Stomach smooth muscle (tissue), 2 donors: ENCODE results near the gene RNASE2.
"Not testable (repeated sequence)": the region's sequence is repeated elsewhere in the genome, so short reads cannot be mapped to it uniquely, and the experiment has no call there.

Experiments used
- H3K27ac ChIP-seq: one replicate; pipeline ENCODE4 v1.7.0; 2013; ENCODE audit warnings: mild to moderate bottlenecking, low read length, inconsistent platforms
- H3K27me3 ChIP-seq, 2 donors: one replicate each; pipeline ENCODE4 v1.7.0; 2013; ENCODE audit warnings: low read length in 2 of 2; ENCODE audit not compliant: insufficient read depth in 2 of 2, control insufficient read depth in 1 of 2
- H3K36me3 ChIP-seq, 2 donors: one replicate each; pipeline ENCODE4 v1.7.0; 2013; ENCODE audit warnings: low read length in 2 of 2; ENCODE audit not compliant: control insufficient read depth in 2 of 2, insufficient read depth in 2 of 2
- H3K4me1 ChIP-seq: one replicate; pipeline ENCODE4 v1.7.0; 2013; ENCODE audit warnings: low read length; ENCODE audit not compliant: control insufficient read depth, insufficient read depth
- H3K4me3 ChIP-seq, 2 donors: one replicate each; pipeline ENCODE4 v1.7.0; 2013; ENCODE audit warnings: low read length in 2 of 2
- H3K9ac ChIP-seq, 2 donors: one replicate each; pipeline ENCODE4 v1.7.0; 2013; ENCODE audit warnings: low read length in 2 of 2, mild to moderate bottlenecking in 1 of 2
- H3K9me3 ChIP-seq, 2 donors: one replicate each; pipeline ENCODE4 v1.7.0; 2013; ENCODE audit warnings: low read length in 2 of 2; ENCODE audit not compliant: control insufficient read depth in 2 of 2
- donor health status: healthy.
- donor health status: Pancreatic carcinoma.

RNASE2 gene

DNA sequence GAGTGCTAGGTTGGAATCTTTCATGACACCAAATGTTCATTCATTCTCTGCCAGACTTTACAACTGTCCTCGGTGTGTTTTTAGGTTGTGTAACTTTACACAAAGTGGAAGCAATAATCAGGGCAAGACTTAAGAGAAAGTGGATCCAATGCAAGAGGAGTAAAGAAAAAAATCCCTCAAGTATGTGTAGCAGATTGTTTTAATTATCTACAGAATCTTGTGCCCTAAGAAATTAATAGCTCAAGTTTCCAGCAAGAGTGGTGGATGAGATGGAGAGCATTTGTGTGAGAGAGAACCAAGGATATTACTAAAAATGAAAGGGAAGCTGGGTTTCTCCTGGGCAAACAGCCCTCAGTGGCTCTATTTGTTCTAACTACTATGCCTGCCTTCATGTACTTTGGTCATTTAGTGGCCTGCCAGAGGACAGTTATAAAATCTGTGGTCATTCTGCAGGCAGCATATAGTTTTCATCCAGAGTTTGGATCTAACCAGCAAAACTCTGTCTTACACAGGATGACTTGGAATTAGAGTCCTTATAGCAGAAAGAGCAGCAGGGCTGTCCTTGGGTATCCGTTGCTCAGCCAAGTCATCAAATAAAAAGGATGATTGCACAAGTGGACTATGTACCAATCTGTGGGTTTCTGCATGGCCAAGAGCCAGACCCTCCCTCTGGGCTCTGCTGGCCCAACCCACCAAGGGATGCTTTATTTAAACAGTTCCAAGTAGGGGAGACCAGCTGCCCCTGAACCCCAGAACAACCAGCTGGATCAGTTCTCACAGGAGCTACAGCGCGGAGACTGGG is at the start of gene RNASE2:
Gene RNASE2 (plus strand): TSS at position 752 of the 802 bp plus-strand sequence. CDS start 285 bp downstream, outside the sequence.
- H3K36me3 ChIP-seq, H3K27me3 ChIP-seq, H3K27ac ChIP-seq, H3K4me3 ChIP-seq, H3K4me1 ChIP-seq, H3K9me3 ChIP-seq, H3K9ac ChIP-seq: not testable (repeated sequence)

DNA sequence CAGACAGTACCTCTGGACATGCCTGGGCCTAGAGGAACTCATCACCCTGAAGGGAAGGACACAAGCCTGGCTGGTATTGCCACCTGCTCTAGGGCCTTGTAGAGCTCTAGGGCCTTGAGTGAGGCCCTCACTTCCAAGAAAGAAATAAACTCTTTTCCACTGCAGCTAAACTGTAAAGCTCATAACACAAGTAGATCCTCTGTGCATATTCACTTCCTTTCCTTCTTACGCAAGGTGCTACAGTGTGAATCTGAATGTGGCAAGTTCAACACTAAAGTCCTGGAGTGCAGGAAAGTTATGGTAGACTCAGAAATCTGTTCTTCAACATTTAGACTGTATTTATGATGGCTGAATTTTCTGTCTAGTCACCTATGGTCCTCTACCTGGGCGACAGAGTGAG is 49.6 kb upstream of the RNASE2 start:
- no peaks in the 10 kb centered on the region for H3K4me1 ChIP-seq
- no peak overlapping the region for H3K4me3 ChIP-seq
- H3K9me3 ChIP-seq, result no peaks in the 10 kb centered on the region
- H3K27ac ChIP-seq, result no peak overlapping the region
- no peak overlapping the region for H3K9ac ChIP-seq
- no peaks in the 10 kb centered on the region for H3K36me3 ChIP-seq
- no peaks in the 10 kb centered on the region for H3K27me3 ChIP-seq

DNA sequence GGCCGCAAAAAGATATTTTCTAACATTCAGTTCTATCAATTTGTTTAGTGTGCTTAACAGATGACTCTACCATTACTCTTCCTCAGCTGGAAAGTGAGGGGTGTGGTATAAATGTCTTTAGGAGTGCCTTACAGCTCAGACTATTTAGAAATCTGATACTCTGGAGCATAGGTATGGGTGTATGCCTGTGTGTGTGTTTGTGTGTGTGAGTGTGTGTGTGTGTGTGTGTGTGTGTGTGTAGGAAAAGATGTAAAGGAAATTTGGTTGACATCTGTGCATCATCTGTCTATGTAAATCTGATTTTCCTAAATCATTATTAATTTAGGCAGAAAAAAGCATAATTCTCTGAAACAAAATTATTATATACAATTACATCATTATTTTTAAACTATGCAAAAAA is 48.1 kb upstream of the RNASE2 start:
- no peaks in the 10 kb centered on the region for H3K36me3 ChIP-seq
- H3K9me3 ChIP-seq, result no peaks in the 10 kb centered on the region
- no peak overlapping the region for H3K9ac ChIP-seq
- no peak overlapping the region for H3K27ac ChIP-seq
- no peaks in the 10 kb centered on the region for H3K27me3 ChIP-seq
- H3K4me1 ChIP-seq, result no peaks in the 10 kb centered on the region
- no peak overlapping the region for H3K4me3 ChIP-seq

DNA sequence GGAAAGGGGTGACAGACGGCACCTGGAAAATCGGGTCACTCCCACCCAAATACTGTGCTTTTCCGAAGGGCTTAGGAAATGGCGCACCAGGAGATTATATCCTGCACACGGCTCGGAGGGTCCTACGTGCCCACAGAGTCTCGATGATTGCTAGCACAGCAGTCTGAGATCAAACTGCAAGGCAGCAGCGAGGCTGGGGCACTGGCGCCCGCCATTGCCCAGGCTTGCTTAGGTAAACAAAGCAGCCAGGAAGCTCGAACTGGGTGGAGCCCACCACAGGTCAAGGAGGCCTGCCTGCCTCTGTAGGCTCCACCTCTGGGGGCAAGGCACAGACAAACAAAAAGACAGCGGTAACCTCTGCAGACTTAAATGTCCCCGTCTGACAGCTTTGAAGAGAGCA is 44.5 kb upstream of the RNASE2 start:
- not testable (repeated sequence) for H3K9me3 ChIP-seq, H3K4me3 ChIP-seq, H3K4me1 ChIP-seq, H3K36me3 ChIP-seq, H3K27ac ChIP-seq, H3K27me3 ChIP-seq, H3K9ac ChIP-seq

DNA sequence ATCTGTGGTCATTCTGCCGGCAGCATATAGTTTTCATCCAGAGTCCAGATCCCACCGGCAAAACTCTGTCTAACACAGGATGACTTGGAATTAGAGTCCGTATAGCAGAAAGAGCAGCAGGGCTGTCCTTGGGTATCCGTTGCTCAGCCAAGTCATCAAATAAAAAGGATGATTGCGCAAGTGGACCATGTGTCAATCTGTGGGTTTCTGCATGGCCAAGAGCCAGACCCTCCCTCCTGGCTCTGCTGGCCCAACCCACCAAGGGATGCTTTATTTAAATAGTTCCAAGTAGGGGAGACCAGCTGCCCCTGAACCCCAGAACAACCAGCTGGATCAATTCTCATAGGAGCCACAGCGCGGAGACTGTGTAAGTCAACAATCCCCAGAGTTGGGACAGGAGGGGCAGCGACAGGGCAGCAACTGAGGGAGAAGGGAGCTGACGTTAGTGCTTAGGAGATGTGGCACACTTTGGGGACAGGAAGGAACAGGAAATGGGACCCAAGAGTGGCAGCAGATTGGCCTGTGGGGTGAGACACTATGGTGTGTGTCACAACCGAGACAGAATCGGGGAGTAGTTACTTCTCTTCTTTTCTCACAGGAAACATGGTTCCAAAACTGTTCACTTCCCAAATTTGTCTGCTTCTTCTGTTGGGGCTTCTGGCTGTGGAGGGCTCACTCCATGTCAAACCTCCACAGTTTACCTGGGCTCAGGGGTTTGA is 36.1 kb upstream of the RNASE2 start:
- H3K4me3 ChIP-seq, H3K36me3 ChIP-seq, H3K27me3 ChIP-seq, H3K27ac ChIP-seq, H3K9me3 ChIP-seq, H3K4me1 ChIP-seq, H3K9ac ChIP-seq: not testable (repeated sequence)

DNA sequence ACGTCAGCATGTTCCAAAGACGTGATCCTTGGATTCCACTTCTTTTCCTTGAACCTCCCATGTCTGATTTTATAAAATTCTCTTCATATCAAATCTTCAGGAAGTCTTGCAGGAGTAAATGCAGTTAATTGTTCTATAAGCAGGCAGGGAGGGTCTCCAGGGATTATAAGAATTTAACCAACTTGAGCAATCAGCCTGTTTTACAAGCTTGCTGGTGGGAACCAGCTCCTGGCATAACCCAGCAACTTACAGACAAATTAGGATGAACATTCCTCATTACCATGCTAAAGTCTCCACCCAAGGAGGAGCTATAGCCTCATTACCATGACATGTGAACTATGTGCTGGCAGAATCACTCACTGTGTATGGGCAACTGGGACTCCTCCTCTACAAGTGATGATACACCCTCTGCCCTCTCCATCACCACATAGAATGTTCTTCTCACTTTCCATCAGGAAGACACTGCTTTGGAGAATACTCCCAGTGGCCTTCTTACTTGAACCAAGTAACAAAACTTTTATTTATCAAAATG is 31.5 kb upstream of the RNASE2 start:
- H3K9ac ChIP-seq, H3K4me3 ChIP-seq, H3K4me1 ChIP-seq, H3K36me3 ChIP-seq, H3K9me3 ChIP-seq, H3K27me3 ChIP-seq, H3K27ac ChIP-seq: not testable (repeated sequence)

DNA sequence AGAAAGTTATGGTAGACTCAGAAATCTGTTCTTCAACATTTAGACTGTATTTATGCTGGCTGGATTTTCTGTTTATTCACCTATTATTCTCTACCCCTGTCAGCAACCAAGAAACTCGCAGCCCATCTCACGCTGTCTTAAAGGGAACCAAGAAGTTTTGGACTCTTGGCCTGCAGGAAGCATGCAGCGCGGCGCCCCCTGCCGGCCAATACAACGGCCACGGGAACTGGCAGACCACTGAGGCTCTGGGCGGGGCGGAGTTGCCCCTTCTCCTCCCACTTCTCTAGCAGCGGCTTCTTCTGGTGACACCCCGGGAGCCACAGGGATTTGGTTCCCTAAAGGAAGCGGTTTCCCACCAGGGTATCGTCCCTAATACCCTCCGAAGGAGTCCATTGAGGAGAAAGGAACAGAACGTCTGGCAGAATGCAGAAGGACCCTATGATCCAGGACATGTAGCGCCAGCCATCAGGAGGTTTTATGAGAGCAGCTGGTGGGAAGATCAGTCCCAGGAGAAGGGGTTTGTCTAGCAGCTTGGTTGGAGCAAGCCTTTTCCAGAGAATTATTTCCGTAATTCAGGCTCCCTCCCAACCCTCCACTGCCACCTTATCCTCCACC is 21.0 kb upstream of the RNASE2 start:
- Histone ChIP-seq H3K9me3 (no peaks in the 10 kb centered on the region), H3K36me3 (no peaks in the 10 kb centered on the region), H3K9ac (no peak overlapping the region), H3K4me3 (no peak overlapping the region), H3K4me1 (no peaks in the 10 kb centered on the region), H3K27me3 (peaks cover 0 to 2% of the 10 kb centered on the region in 2 donors), H3K27ac (no peak overlapping the region)

DNA sequence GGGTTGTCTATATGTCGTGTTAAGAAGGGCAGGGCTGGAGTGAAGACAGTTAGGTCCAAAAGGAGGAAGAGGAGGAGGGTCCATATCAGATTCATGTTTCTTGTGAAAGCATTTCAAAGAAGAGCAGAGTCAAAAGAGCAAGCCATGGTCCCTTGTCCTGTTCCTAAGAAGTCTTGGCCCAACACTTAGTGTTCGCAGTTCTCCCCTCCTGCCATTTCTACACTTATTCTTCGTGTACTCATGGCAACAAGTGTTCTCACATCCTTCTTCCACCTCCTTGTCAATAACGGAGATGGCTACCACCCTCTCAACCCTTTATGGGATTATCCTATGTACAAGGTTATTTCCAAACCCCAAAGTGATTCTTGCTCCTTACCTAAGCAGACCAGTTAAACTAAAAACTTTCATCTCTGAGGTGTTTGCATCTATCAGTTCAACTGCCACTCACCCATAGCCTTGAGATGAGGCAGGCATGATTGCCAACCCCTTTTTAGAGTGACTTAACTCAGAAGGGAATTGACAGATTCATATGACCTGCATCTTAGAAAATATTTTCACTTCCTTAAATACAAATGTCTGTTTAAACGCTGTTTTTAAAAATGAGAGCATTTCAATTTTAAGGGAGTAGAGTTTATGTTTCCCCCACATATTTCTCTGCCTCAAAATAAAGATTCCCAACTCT is 19.8 kb upstream of the RNASE2 start:
- H3K4me3 ChIP-seq, result no peak overlapping the region
- H3K27me3 ChIP-seq, result peaks cover 0 to 2% of the 10 kb centered on the region in 2 donors
- H3K4me1 ChIP-seq, result no peaks in the 10 kb centered on the region
- H3K9ac ChIP-seq, result no peak overlapping the region
- H3K9me3 ChIP-seq, result no peaks in the 10 kb centered on the region
- H3K27ac ChIP-seq, result no peak overlapping the region
- no peaks in the 10 kb centered on the region for H3K36me3 ChIP-seq

DNA sequence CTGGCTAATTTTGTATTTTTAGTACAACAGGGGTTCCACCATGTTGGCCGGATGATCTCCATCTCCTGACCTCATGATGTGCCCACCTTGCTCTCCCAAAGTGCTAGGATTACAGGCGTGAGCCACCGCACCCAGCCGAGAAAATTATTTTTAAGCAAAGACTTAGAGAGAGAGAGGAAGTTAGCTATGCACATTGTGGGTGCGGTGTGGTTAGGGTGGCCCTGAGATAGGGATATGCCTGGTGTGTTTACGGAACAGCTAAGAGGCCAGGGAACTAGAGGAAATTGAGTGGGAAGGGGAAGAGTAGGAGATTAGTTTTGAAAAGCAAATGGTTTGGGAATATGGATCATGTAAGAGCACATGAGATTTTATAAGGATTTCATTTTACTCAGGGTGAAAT is 10.1 kb upstream of the RNASE2 start:
- not testable (repeated sequence) for H3K9me3 ChIP-seq, H3K9ac ChIP-seq, H3K36me3 ChIP-seq, H3K4me1 ChIP-seq, H3K27me3 ChIP-seq, H3K4me3 ChIP-seq, H3K27ac ChIP-seq

DNA sequence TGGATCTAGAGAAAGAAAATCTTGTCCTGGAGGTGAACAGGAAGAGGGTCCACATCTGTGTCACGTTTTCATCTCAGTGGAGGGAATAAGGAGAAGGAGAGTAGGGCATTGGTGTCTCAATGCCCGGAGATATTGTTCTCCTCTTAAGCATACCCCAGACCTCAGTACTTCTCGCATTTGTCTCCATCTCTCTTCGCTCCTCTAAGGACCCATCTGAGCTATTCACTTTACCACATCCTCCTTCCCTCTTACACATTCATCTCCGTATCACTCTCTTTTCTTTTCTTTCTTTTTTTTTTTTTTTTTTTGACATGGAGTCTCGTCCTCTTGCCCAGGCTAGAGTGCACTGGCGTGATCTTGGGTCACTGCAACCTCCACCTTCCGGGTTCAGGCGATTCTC is 8.6 kb upstream of the RNASE2 start:
- not testable (repeated sequence) for H3K4me1 ChIP-seq, H3K27me3 ChIP-seq, H3K9me3 ChIP-seq, H3K36me3 ChIP-seq, H3K4me3 ChIP-seq, H3K9ac ChIP-seq, H3K27ac ChIP-seq
